Fibroblast of lung (primary cell): ENCODE data around the gene ADGRG3.

Source experiments
- EZH2 ChIP-seq: IDR thresholded peaks from 2 replicates; pipeline ENCODE4 v1.5.1; 2012; ENCODE audit warnings: low read length, control low read depth, mild to moderate bottlenecking; ENCODE audit errors: missing control alignments
- TF ChIP-seq, protein P1 (sequence below), 2 donors: IDR thresholded peaks in 1 of 2; conservative IDR thresholded peaks in 1 of 2; 1 replicate in 1 of 2; 2 replicates in 1 of 2; pipeline ENCODE4 v1.5.1; 2011 to 2012; ENCODE audit warnings: low read length in 2 of 2, control low read depth in 1 of 2, inconsistent platforms in 1 of 2, low read depth in 1 of 2, mild to moderate bottlenecking in 1 of 2

DNA sequence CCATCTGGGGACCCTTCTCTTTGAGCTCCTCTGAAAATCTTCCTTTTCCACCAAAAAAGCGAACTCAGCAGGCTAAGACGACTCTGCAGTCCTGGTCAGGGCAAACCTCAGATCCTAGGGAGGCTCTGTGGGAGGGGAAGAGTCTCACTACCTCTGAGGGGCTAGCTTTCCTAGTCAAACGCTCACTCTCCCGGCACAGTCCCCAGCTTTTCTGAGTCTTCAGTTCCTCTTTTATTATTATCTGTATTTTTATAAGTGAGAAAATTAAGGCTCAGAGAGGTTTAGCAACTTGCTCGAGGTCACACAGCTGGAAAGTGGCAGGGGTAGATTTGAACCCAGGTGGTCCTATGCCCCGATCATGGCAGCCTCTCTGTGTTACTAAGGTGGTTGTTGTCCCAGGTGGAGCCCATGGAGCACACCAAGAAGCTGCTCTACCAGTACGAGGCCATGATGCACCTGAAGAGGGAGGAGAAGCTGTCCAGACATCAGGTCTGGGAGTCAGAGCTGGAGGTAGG is 58.4 kb downstream of the ADGRG3 start:
- no peak for TF ChIP-seq EZH2
- TF ChIP-seq, protein P1, sequence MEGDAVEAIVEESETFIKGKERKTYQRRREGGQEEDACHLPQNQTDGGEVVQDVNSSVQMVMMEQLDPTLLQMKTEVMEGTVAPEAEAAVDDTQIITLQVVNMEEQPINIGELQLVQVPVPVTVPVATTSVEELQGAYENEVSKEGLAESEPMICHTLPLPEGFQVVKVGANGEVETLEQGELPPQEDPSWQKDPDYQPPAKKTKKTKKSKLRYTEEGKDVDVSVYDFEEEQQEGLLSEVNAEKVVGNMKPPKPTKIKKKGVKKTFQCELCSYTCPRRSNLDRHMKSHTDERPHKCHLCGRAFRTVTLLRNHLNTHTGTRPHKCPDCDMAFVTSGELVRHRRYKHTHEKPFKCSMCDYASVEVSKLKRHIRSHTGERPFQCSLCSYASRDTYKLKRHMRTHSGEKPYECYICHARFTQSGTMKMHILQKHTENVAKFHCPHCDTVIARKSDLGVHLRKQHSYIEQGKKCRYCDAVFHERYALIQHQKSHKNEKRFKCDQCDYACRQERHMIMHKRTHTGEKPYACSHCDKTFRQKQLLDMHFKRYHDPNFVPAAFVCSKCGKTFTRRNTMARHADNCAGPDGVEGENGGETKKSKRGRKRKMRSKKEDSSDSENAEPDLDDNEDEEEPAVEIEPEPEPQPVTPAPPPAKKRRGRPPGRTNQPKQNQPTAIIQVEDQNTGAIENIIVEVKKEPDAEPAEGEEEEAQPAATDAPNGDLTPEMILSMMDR (conservative IDR thresholded peaks at IDR 0.05 in 1 of 2, IDR thresholded peaks at IDR 0.05 in 1 of 2; ENCODE audit: low read depth in 1 of 2, low read length in 2 of 2), result no peak
